ENCODE results near the gene CLSTN2.

Gene CLSTN2

DNA sequence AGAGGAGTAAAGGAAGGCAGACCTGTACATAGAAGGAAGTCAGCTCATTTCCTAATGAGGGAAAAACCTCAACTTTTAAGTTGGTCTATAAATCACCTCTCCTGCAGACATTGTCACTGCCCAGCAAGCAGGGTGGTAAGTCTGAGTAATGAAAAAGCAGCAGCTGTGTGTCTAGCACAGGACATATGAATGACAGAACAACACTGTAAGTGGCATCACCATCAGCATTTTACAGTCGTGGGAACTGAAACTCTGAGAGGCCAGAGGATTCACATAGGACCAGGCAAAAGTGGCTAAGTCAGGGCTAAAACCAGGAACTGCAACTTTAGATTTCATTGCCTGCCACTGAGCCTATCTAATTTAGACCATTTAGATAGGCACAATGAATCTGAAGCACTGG is 235.6 kb downstream of the CLSTN2 start:
- H3K4me3 ChIP-seq (ENCODE audit: low read depth, low read length) = no peak overlapping the region
- no peaks in the 10 kb centered on the region for H3K36me3 ChIP-seq (ENCODE audit: control insufficient read depth in 2 of 2, insufficient read depth in 1 of 2, low read length in 2 of 2)
- ChIA-PET CTCF (no interaction called here), POLR2A (no interaction called here)
- no peaks in the 10 kb centered on the region for H3K4me1 ChIP-seq (ENCODE audit: control insufficient read depth, insufficient read depth, low read length)
- H3K27ac ChIP-seq (ENCODE audit: extremely low read depth, low read depth, low read length) = no peak overlapping the region
- TF ChIP-seq, protein P1, sequence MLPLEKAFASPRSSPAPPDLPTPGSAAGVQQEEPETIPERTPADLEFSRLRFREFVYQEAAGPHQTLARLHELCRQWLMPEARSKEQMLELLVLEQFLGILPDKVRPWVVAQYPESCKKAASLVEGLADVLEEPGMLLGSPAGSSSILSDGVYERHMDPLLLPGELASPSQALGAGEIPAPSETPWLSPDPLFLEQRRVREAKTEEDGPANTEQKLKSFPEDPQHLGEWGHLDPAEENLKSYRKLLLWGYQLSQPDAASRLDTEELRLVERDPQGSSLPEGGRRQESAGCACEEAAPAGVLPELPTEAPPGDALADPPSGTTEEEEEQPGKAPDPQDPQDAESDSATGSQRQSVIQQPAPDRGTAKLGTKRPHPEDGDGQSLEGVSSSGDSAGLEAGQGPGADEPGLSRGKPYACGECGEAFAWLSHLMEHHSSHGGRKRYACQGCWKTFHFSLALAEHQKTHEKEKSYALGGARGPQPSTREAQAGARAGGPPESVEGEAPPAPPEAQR (tag by site-specific recombination; IDR thresholded peaks at IDR 0.05) = no peak
- no peak for TF ChIP-seq ZNF549 (tag by site-specific recombination; IDR thresholded peaks at IDR 0.05)
- no peak for TF ChIP-seq ZNF560 (tag by site-specific recombination; IDR thresholded peaks at IDR 0.05; ENCODE audit: borderline replicate concordance)
- TF ChIP-seq KLF1 (tag by site-specific recombination; IDR thresholded peaks at IDR 0.05) = no peak
- TF ChIP-seq, protein P2, sequence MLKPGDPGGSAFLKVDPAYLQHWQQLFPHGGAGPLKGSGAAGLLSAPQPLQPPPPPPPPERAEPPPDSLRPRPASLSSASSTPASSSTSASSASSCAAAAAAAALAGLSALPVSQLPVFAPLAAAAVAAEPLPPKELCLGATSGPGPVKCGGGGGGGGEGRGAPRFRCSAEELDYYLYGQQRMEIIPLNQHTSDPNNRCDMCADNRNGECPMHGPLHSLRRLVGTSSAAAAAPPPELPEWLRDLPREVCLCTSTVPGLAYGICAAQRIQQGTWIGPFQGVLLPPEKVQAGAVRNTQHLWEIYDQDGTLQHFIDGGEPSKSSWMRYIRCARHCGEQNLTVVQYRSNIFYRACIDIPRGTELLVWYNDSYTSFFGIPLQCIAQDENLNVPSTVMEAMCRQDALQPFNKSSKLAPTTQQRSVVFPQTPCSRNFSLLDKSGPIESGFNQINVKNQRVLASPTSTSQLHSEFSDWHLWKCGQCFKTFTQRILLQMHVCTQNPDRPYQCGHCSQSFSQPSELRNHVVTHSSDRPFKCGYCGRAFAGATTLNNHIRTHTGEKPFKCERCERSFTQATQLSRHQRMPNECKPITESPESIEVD (tag by site-specific recombination; IDR thresholded peaks at IDR 0.05) = no peak
- no peak for TF ChIP-seq KLF8 (tag by site-specific recombination; IDR thresholded peaks at IDR 0.05)
- TF ChIP-seq ZNF510 (tag by site-specific recombination; IDR thresholded peaks at IDR 0.05; ENCODE audit: insufficient replicate concordance) = no peak
- TF ChIP-seq, protein P3, sequence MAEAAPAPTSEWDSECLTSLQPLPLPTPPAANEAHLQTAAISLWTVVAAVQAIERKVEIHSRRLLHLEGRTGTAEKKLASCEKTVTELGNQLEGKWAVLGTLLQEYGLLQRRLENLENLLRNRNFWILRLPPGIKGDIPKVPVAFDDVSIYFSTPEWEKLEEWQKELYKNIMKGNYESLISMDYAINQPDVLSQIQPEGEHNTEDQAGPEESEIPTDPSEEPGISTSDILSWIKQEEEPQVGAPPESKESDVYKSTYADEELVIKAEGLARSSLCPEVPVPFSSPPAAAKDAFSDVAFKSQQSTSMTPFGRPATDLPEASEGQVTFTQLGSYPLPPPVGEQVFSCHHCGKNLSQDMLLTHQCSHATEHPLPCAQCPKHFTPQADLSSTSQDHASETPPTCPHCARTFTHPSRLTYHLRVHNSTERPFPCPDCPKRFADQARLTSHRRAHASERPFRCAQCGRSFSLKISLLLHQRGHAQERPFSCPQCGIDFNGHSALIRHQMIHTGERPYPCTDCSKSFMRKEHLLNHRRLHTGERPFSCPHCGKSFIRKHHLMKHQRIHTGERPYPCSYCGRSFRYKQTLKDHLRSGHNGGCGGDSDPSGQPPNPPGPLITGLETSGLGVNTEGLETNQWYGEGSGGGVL (tag by site-specific recombination; IDR thresholded peaks at IDR 0.05) = no peak
- TF ChIP-seq, protein P4, sequence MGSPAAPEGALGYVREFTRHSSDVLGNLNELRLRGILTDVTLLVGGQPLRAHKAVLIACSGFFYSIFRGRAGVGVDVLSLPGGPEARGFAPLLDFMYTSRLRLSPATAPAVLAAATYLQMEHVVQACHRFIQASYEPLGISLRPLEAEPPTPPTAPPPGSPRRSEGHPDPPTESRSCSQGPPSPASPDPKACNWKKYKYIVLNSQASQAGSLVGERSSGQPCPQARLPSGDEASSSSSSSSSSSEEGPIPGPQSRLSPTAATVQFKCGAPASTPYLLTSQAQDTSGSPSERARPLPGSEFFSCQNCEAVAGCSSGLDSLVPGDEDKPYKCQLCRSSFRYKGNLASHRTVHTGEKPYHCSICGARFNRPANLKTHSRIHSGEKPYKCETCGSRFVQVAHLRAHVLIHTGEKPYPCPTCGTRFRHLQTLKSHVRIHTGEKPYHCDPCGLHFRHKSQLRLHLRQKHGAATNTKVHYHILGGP (tag by site-specific recombination; IDR thresholded peaks at IDR 0.05) = no peak
- TF ChIP-seq ZNF624 (tag by site-specific recombination; IDR thresholded peaks at IDR 0.05) = no peak
- no peaks in the 10 kb centered on the region for H3K9me3 ChIP-seq (ENCODE audit: control insufficient read depth, insufficient read depth, low read depth, low read length)

DNA sequence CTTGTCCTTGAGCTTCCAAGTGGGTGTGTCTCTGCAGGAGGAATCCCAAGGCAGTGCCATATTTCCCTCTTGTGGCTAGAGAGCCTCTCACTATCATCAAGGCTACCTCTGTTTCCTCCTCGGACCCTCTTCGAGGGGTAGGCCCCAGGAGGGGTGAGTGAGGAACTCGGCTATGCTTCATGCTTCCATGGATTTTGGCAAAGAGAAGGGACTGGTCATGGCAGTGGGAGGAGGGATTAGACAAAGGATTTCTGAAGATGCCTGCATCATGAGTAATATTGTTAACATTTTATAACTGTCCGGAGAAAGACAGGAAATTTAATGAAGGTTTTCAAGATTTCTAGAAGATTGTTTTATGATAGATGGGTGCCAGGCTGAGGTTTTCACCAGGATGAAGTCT is 241.5 kb downstream of the CLSTN2 start:
- POLR2A ChIA-PET = no interaction called here
- CTCF ChIA-PET = no interaction called here

More for the DNA sequence above, 241.5 kb downstream of the CLSTN2 start:
- Histone ChIP-seq H3K36me3 (ENCODE audit: control insufficient read depth in 2 of 2, insufficient read depth in 1 of 2, low read length in 2 of 2) (no peaks in the 10 kb centered on the region), H3K9me3 (ENCODE audit: control insufficient read depth, insufficient read depth, low read depth, low read length) (no peaks in the 10 kb centered on the region), H3K27ac (ENCODE audit: extremely low read depth, low read depth, low read length) (no peak overlapping the region), H3K4me1 (ENCODE audit: control insufficient read depth, insufficient read depth, low read length) (no peaks in the 10 kb centered on the region), H3K4me3 (ENCODE audit: low read depth, low read length) (no peak overlapping the region)
- TF ChIP-seq ZNF426 (tag by site-specific recombination; IDR thresholded peaks at IDR 0.05) = no peak
- TF ChIP-seq ZNF274 (IDR thresholded peaks at IDR 0.05; ENCODE audit: low read length) = no peak
- TF ChIP-seq ZNF274 (tag by site-specific recombination; IDR thresholded peaks at IDR 0.05; ENCODE audit: borderline replicate concordance) = no peak
- TF ChIP-seq, protein P5, sequence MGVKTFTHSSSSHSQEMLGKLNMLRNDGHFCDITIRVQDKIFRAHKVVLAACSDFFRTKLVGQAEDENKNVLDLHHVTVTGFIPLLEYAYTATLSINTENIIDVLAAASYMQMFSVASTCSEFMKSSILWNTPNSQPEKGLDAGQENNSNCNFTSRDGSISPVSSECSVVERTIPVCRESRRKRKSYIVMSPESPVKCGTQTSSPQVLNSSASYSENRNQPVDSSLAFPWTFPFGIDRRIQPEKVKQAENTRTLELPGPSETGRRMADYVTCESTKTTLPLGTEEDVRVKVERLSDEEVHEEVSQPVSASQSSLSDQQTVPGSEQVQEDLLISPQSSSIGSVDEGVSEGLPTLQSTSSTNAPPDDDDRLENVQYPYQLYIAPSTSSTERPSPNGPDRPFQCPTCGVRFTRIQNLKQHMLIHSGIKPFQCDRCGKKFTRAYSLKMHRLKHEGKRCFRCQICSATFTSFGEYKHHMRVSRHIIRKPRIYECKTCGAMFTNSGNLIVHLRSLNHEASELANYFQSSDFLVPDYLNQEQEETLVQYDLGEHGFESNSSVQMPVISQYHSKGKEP (tag by site-specific recombination; IDR thresholded peaks at IDR 0.05) = no peak
- TF ChIP-seq ZFHX2 (tag by site-specific recombination; conservative IDR thresholded peaks at IDR 0.05) = no peak
- no peak for TF ChIP-seq SETDB1 (IDR thresholded peaks at IDR 0.05; ENCODE audit: insufficient read length, low read length)
- TF ChIP-seq ZNF10 (tag by site-specific recombination; IDR thresholded peaks at IDR 0.05) = no peak
- TF ChIP-seq, protein P6, sequence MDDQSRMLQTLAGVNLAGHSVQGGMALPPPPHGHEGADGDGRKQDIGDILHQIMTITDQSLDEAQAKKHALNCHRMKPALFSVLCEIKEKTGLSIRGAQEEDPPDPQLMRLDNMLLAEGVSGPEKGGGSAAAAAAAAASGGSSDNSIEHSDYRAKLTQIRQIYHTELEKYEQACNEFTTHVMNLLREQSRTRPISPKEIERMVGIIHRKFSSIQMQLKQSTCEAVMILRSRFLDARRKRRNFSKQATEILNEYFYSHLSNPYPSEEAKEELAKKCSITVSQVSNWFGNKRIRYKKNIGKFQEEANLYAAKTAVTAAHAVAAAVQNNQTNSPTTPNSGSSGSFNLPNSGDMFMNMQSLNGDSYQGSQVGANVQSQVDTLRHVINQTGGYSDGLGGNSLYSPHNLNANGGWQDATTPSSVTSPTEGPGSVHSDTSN (CRISPR knock-in tag; IDR thresholded peaks at IDR 0.05) = no peak
- no peak for TF ChIP-seq ZNF23 (tag by site-specific recombination; IDR thresholded peaks at IDR 0.05; ENCODE audit: borderline replicate concordance)
- no peak for TF ChIP-seq ZNF701 (tag by site-specific recombination; IDR thresholded peaks at IDR 0.05)
- TF ChIP-seq HOXA7 (CRISPR knock-in tag; IDR thresholded peaks at IDR 0.05; ENCODE audit: borderline replicate concordance) = no peak
- TF ChIP-seq, protein P2 (tag by site-specific recombination; IDR thresholded peaks at IDR 0.05) = no peak
- no peak for TF ChIP-seq ZBTB17 (tag by site-specific recombination; IDR thresholded peaks at IDR 0.05)
- no peak for TF ChIP-seq ZNF785 (tag by site-specific recombination; IDR thresholded peaks at IDR 0.05)
- no peak for TF ChIP-seq ZNF133 (tag by site-specific recombination; IDR thresholded peaks at IDR 0.05)
- no peak for TF ChIP-seq ZNF501 (tag by site-specific recombination; IDR thresholded peaks at IDR 0.05)

All from HEK293 (cell line).